GM21723 (cell line): ENCODE measurements around the gene PNPLA3.
A peak's percentile ranks its signal among the peaks of the same experiment; 100 is the strongest.

Source experiments
- ATAC-seq: cut with Tn5 transposase; IDR thresholded peaks from one replicate; pipeline ENCODE4 v1.9.1; 2021; ENCODE audit warnings: mild to moderate bottlenecking, moderate library complexity; ENCODE audit not compliant: unreplicated experiment

PNPLA3 gene

GRCh38 chr22:43955883-43956782, 32.5 kb downstream of the PNPLA3 start:
- ATAC-seq: peak; percentile 32

GRCh38 chr22:43956805-43957463, 33.3 kb downstream of the PNPLA3 start:
- no peak for ATAC-seq

GRCh38 chr22:43957871-43958270, 34.3 kb downstream of the PNPLA3 start:
- ATAC-seq: no peak

GRCh38 chr22:43964314-43964857, 40.8 kb downstream of the PNPLA3 start:
- ATAC-seq: no peak

- no peak for ATAC-seq
Measured at GRCh38 chr22:43967069-43967468, 43.5 kb downstream of the PNPLA3 start.

GRCh38 chr22:43968614-43969013, 45.0 kb downstream of the PNPLA3 start:
- ATAC-seq: no peak

GRCh38 chr22:43969021-43969878, 45.6 kb downstream of the PNPLA3 start:
- no peak for ATAC-seq

GRCh38 chr22:43969989-43970755, 46.6 kb downstream of the PNPLA3 start:
- ATAC-seq: no peak

GRCh38 chr22:43971112-43971511, 47.5 kb downstream of the PNPLA3 start:
- no peak for ATAC-seq

- no peak for ATAC-seq
Measured at GRCh38 chr22:43972931-43973462, 49.4 kb downstream of the PNPLA3 start.

GRCh38 chr22:43974028-43974545, 50.5 kb downstream of the PNPLA3 start:
- ATAC-seq: no peak

GRCh38 chr22:43975041-43975440, 51.4 kb downstream of the PNPLA3 start:
- no peak for ATAC-seq

GRCh38 chr22:43976861-43977795, 53.5 kb downstream of the PNPLA3 start:
- no peak for ATAC-seq

- ATAC-seq: no peak
Measured at GRCh38 chr22:43978558-43978957, 55.0 kb downstream of the PNPLA3 start.

GRCh38 chr22:43980579-43980978, 57.0 kb downstream of the PNPLA3 start:
- no peak for ATAC-seq

GRCh38 chr22:43980996-43981395, 57.4 kb downstream of the PNPLA3 start:
- no peak for ATAC-seq

- no peak for ATAC-seq
Measured at GRCh38 chr22:43983808-43984207, 60.2 kb downstream of the PNPLA3 start.

GRCh38 chr22:43985532-43985931, 61.9 kb downstream of the PNPLA3 start:
- ATAC-seq: no peak
